Activated CD4-positive, alpha-beta T cell treated with anti-CD3 and anti-CD28 coated beads for 48 hours (primary cell): ENCODE measurements around the gene CAMTA1.
"Not testable (repeated sequence)": the region's sequence is repeated elsewhere in the genome, so short reads cannot be mapped to it uniquely, and the experiment has no call there.

Source experiments
- DNase-seq: peaks from one replicate; pipeline ENCODE4 v3.0.0-alpha.2; 2020

The CAMTA1 gene

DNA sequence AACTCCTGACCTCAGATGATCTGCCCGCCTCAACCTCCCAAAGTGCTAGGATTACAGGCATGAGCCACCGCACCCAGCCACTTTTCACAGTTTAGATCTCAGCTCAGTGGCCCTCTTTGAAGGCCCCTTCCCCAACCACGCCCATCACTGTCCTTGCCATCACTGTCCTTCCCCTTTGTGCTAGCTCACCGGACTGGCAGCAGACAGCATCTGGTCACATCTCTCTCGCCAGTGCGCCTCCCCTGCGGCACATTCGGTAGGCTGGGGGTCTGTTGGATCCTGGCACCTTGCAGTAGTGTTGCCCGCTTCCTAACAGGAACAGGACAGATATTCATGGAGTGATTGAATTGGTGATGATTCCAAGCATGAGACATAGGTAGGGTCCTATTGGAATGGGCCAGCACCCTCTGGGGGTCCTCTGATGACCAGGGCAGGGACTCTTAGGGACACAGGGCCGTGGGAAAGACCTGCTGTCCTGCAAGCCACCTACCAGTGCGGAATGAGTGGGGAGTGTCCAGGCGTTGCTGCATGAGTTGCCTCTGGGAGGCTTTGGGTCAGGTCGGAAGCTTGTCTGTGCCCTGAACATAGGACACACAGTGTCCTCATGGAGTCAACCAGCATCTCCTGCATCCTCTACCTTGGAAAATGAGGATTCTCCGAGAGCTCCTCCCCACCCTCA is 807.0 kb downstream of the CAMTA1 start:
- DNase-seq: no peak

DNA sequence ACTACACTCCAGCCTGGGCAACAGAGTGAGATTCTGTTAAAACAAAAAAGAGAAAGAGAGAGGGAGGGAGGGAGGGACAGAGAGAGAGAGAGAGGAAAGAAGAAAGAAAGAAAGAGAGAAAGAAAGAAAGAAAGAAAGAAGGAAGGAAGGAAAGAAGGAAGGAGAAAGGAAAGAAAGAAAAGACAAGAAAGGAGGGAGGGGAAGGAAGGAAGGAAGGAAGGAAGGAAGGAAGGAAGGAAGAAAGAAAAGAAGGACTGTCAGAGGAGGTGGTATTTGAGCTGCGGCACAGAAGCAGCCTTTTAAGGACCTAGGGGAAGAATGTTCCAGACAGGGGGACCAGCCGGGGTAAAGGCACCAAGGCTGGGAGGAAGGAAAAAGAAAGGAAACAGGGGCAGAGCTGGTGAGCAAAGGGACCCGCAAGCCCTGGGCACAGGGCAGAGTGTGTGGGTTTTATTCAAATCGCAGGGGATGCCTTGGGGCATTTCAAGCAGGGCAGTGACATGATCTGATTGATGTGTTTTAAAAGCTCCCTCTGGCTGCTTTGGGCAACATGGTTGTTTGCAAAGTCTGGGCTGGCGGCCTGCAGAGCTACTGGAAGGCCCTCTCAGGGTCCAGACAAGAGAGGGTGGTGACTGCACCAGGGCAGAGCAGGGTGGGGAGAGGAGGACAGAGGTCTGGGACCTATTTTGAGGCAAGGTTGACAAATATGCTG is 808.9 kb downstream of the CAMTA1 start:
- no peak for DNase-seq

DNA sequence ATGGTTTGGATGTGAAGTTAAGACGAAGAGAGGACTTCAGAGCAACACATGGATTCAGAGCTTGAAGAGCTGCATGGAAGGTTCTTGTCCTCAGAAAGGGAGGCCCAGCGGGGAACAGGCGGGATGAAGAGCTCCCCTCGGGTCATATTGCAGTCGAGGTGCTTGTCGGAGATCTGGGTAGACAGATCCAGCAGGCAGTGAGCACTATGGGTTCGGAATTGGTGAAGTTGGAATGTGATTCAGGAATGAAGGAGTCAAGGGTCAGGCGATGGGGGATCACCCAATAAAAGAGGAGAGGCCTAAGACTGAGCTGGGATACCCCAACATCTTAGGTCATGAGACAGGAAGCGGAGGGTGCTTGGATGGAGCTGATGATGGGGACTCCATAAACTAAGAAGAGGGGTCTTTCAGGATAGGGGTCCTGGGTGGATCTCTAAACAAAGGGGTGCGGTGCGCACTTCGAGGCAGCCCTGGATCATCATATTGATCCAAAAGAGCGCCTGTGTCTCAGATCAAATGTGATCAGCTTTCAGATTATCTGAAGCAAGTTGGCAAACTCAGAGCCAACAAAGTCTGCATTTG is 809.6 kb downstream of the CAMTA1 start:
- no peak for DNase-seq

DNA sequence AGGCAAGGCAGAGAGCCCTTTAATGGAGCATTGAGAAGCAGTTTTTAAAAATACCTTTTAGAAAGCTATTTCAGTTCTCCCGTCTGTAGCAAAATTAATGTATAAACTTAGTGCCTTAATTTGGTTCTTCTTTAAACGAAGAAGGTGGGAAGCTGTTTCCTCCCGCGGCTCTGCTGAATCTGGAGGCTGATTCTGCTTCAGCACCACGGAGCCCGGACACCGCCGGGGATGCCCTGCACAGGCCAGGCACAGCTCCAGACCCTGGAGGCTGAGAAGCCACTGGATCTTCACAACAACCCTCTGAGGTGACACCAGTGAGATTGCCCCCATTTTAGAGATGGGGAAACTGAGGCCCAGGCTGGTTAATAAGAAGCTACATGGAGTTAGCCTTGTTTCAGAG is 810.1 kb downstream of the CAMTA1 start:
- no peak for DNase-seq

DNA sequence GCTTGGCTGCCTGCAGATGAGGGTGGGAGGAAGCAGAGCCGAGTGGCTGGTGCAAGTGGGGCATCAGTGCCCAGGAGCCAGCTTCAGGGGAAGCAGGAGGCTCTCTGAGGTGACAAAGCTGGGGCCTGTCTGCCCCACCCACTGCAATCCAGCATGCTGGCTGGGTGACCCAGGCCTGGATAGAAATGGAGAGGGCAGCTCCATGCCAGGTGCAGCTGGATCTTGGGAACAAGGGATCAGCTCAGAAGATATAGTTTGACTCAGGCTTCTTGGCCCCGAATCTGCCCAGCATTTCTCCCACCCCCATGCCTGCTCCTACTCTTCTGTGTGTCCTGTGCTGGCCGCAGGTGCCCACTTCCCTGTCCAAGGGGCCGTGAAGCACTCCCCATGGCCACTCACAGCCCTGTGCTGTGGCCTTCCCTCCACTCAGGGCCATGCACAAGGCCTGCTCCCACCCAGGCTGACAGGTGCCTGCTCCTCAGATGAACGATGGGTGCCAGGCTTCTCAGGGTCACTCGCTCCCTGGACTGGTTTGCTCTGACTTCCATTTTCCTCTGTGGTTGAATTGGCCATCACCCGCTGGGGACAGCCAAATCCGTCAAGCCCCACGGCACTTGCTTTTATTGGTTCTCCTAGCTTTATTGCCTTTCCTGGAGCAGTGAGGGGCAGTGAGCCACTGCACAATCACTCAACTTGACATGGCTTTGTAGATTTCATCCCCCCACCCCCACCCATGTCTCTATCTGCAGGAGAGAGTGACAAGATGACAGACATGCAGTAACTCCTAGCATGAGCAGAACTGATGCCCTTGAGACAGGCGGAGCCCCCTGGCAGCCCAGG is 811.1 kb downstream of the CAMTA1 start:
- DNase-seq: no peak

DNA sequence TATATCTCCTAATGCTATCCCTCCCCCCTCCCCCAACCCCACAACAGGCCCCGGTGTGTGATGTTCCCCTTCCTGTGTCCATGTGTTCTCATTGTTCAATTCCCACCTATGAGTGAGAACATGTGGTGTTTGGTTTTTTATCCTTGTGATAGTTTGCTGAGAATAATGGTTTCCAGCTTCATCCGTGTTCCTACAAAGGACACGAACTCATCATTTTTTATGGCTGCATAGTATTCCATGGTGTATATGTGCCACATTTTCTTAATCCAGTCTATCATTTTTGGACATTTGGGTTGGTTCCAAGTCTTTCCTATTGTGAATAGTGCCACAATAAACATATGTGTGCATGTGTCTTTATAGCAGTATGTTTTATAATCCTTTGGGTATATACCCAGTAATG is 812.8 kb downstream of the CAMTA1 start:
- not testable (repeated sequence) for DNase-seq

DNA sequence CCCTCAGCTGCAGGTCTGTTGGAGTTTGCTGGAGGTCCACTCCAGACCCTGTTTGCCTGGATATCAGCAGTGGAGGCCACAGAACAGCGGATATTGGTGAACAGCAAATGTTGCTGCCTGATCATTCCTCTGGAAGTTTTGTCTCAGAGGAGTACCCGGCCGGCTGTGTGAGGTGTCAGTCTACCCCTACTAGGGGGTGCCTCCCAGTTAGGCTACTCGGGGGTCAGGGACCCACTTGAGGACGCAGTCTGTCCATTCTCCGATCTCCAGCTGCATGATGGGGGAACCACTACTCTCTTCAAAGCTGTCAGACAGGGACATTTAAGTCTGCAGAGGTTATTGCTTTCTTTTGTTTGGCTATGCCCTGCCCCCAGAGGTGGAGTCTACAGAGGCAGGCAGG is 819.7 kb downstream of the CAMTA1 start:
- not testable (repeated sequence) for DNase-seq

DNA sequence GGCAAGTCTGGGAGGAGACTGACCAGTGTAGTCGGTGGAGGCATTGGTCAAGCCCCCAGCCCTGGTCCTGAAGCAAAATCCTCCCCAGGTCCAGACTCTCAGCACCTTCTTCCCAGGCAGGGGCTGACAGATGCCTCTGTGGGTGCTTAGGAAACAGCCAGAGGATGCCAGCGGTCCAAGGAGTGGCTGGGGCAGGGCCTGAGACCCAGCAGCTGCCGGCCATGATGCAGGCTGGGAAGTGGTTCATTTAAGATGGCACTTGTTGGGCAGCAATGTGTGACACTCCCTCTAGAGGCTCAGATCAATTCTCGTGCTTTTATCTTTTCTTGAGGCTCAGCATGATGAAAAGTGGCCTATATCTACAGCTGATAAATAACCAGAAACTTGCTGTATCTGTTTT is 820.8 kb downstream of the CAMTA1 start:
- DNase-seq: no peak

DNA sequence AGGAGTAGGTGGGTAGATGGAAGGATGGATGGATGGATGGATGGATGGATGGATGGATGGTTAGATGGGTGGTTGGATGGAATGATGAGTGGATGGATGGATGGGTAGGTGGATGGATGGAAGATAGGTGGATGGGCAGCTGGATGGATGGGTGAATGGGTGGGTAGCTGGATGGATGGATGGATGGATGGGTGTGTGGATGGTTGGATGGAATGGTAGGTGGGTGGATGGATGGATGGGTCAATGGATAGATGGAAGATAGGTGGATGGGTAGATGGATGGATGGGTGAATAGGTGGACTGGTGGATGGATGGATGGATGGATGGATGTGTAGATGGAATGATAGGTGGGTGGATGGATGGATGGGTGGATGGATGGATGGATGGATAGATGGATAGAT is 821.8 kb downstream of the CAMTA1 start:
- DNase-seq: no peak

DNA sequence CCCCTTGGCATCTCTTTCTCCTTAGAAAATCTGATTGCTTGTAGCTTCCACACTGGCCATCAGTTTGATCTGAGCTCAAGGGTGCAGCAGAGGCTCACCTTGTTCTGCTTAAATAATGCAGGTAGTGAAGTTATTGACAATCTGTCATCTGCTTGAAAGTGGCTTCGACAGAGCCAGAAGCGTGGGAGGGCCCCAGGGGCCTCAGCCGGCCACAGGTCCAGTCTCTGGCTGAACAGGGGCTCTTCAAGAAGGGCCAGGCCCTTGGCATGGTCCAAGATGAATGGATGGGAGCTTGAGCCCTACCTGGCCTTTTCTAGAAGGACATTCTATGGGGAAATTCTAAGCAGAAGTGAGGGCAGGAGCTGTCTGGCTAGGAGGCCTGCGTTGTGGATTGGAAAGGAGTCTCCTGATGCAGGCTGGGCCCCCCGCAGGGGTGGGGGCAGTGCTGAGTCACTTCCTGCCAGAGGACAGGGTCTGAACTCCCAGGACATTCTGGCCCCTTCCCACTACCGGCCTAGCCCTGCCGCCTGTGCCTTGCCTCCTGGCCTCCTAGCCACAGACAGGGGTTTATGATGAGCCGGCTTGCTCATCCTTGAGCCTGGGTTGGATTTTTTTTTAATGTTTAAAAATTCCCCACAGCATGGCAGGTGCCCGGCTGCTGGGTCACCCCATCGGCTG is 823.5 kb downstream of the CAMTA1 start:
- DNase-seq: no peak

DNA sequence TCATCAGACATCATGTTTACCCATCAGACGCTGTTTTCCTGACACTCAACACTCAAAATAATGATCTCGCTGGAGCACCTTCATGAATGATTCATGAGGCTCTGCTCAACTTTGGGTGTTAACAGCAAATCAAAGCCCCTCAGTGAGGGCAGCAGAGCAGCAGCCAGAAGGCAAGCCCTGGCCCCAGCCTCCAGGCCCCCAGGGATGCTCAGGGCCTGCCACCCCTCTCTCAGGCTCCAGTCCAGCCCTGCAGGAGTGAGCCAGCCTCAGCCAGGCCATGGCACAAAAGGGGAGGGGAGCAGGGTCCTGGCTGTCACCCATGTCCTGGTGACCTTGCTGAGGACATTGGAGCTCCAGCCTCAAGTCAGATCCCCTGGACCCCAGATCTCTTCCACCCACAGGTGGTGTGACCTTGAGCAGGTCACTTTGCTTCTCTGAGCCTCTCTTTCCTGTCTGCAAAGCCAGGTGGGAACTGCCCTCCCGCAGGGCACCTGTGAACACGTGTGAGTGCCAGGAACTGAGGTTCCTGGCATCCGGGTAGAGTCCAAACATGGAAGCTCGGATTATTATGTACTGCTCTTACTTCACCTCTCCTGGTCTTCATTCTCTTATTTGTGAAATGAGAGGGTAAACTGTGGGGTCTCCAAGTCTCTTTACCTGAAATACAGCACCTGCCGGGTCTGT is 824.2 kb downstream of the CAMTA1 start:
- no peak for DNase-seq

DNA sequence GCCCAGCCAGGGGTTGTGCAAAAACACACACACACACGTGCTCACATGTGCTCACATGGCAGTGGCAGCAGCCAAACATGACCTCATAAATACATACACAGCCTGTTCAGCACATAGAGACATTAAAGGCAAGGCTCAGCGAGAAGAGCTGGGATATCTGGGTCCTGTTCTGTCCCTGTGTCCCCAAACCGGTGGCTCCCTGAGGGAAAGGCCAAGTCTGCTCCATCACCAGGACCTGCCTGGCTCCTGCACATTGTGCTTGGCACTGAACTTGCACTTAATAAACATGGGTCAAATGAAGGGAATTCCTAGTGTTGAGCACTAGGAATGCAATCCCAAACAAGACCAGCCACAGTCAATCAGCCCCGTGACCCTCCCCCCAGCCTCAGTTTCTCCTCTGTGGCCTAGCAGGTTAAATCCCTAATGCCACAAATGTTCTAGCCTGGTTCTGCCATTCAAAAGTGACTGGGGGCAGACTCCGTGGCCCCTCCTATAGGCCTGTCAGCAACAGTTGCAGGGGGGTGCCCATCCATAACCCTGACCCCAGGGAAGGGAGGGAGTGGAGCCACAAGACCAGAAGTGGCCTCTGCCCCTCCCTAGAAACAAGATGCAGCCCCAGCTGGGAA is 825.0 kb downstream of the CAMTA1 start:
- DNase-seq: no peak

DNA sequence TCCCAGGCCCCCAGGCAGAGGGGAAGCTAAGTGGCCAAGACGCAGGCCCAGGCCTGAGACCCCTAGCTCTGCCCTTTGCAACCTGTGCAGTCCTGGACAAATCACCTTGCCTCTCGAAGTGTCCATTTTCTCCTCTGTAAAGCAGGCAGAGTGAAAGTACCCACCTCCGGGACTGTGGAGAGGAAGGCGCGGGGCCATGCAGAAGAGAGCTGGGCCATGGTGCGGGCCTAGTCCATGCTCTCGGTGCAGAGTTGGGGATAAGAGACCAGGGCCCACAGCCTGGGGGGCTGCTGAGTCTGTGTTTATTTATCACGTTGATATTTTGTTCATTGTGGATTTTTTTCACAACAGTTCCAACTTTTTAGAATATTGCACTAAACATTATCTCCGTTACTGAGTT is 825.7 kb downstream of the CAMTA1 start:
- DNase-seq: no peak

DNA sequence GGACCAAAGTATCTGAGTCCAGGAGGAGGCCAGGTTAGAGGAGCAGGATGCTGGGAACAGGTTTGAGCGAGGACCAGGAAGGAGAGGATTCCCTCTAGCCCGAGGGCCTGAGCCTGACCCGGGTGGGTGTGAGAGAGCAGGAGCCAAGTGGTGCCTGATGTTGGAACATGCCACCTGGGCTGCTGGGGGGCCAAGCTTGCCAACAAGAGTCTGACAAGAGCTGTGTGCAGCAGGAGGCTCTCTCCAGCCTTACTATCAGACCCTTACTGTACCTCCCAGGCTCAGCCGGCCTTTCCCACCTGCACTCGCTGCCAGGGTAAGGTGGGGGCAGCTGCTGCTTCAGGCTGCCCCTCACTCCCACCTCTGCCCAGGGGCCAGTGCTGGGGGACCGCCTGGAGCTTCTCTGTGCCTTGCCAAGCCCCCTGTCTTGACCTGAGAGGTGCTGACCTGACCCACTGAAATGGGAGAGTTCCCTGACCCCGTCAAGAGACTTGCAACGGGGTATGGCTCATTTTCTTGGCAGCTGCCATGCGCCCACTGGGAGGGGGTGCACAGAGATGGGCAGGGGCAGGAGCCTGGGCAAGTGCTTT is 826.3 kb downstream of the CAMTA1 start:
- DNase-seq: no peak

DNA sequence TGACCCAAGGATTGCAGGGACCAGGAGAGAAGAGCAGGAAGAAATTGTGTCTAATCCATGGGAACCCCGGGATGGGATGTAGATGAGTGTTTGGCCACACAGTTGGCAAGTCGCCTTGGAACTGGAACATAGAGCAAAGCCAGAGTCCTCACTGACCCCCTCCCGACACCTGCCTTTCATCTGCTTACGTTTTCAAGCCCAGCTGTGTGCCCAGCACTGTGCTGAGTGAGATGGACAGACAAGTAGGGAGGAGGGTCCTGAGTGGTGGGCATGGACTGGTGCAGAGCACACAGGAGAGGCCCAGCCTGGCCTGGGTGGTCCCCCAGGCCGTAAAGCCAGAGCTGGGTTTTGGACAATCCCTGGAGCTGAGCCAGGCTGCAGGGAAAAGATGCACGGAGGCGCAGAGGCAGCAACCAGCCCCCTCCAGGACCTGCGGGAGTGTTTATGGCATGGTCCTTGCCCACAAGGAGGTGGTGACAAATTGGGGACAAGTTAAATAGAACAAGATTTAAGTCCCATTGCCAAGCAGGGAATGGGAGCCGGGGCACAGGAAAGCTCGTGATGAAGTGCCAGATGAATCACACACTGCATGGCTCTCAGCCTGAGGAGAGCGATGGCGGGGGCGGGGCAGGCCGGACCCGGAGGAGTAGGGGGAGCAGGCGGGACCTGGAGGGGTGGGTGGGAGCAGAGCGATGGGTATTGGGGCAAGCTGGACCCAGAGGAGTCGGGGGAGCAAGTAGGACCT is 828.0 kb downstream of the CAMTA1 start:
- no peak for DNase-seq

DNA sequence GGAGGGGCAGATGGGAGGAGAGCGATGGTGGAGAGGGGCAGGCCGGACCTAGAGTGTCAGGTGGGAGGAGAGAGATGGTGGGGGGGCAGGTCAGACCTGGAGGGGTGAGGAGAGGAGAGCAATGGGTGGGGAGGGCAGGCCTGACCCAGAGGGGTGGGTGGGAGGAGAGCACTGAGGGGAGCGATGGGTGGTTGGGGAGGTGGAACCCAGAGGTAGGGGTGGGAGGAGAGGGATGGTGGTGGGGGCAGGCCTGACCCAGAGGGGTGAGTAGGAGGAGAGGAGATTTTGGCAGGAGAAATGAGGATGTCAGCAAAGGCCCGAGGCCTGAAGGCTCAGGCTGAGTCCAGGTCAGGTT is 828.6 kb downstream of the CAMTA1 start:
- no peak for DNase-seq

DNA sequence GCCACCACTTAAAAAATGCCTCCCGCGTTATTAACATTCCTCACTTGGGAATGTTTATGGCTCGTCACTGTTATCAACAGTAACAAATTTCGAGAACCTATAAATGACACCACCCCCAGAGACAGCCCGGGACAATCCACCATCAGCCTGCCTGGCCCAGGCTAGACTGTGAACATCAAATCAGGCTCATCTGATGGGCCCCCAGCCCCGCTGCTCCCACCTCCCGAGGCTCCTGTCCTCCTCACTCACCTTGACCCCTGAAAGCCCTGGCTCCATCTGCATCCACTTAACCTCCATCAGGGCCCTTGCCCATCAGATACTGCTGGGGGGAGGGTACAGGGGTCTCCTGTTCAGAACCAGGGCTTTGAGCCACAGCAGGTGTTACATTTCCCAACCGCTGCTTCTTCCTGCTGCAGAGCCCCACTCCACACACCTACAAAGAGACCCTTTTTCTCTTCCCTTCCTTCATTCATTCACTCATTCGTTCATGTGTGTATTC is 829.4 kb downstream of the CAMTA1 start:
- no peak for DNase-seq

DNA sequence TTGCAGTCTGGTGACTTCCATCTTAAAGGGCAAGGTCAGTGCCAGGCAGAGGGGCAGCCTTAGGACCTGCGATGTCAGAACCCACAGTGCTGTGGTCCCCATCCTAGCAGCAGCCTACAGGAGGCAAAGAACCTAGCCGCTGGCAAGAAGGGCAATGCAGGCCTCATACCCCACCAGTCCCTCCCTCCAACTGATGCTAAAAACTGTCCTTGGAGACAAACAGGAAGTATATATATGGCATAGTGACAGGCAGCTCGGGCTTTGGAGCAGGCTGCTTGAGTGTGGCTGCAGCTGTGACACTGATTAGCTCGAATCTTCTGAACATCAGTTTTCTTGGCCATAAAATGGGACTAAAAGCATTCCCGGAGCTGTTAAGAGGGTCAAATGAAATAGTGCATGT is 829.9 kb downstream of the CAMTA1 start:
- DNase-seq: no peak

DNA sequence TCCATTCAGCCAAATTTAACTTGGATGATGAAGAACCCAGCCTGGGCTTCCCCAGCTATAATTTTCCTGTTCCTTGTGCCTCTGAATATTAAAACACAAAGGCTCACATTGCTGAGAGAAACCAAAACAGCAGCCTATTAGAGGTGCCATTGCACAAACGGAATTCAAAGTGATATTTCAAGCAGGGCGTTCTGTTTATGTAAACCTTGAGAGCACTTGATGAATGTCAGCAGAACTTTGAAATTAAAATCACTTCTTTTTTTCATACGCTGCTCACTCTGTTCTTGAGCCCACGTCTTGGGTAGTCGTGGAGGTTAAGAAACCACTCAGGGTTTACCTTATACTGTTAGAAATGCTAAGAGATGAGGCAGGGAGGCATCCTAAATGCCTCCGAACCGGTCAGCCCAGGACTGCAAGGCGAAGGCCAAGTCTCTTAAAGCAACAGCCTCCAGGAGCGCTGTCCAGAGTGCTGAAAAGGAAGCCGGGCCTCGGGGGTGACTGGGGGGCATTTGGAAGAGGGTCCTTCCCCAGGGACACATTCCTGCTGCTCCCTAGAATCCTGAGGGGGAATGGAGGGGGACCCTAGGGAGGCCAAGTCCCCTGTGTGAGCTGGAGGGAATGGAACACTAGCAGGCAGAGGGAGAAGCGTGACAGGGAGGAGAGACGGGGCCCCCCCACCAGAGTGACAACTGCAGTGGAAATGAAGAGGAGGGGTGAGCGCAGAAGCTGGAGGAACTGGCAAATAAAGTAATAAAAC is 831.0 kb downstream of the CAMTA1 start:
- DNase-seq: peak; percentile 31

DNA sequence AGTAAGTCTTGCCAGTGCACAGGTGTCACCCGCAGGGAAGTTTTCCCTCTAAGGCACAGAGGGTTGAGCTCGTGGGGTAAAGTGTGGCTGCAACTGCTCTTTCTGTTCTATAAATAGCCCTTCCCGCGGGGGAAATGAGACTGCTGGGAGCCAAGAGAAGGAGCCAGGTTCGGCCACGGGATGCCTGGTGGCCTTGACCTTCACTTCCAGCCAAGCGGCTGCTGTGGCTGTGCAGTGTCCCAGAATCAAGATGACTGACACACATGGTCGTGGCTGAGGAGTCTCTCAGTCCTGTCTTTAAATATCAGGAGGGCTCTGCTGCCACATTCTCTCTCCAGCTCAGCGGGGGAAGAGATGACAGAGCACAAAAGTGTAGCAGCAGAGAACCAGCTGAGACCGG is 831.7 kb downstream of the CAMTA1 start:
- DNase-seq: no peak
